Mammary epithelial cell (primary cell): Measurements from ENCODE around the gene PRKCI.

Experiments
- CTCF ChIP-seq, 2 donors: IDR thresholded peaks in 1 of 2; conservative IDR thresholded peaks in 1 of 2; 2 replicates each; pipeline ENCODE4 v1.5.1; 2011 to 2012; ENCODE audit warnings: inconsistent platforms in 2 of 2, low read length in 2 of 2, mild to moderate bottlenecking in 2 of 2, control low read depth in 1 of 2, low read depth in 1 of 2; ENCODE audit not compliant: insufficient read depth in 1 of 2; ENCODE audit errors: extremely low read depth in 1 of 2
- EZH2 ChIP-seq: IDR thresholded peaks from 2 replicates; pipeline ENCODE4 v1.6.1; 2012; ENCODE audit warnings: low read length, inconsistent platforms, borderline replicate concordance

DNA sequence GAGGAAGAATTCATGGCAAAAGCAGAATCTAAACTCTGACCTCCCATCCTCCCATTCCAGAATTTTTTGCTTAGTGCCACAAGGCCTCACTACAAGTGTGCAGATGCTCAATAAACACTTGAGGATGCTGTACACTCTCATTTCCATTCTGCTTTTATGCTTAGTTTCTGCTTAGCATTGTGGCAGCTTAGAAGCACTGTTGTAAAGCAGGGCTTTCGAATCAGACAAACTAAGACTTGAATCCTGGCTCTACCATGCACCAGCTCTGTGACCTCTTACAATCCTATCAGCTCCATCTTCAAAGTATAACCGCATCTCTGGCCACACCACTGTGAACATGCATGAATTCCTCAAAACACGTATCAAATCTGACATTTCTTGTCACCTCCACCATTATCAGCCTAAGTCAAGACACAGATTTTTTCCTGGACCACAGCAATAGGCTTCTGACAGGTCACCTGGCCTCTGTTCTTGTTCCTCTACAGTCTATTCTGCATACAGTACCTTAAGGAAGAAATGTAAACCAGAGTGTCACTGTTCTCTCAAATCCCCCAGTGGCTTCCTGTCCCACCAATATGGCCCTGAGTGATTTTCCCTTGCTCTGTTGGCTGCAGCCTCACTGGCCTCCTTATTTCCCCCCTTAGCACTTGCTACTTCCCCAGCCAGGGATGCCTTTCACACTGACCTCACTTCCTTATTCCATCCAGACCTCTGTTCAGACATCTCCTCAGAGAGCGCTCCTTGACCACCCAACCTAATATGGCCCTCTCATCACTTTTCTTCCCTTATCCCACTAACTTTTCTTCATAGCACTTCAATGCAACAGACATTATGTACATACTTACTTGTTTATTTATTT is 32.6 kb upstream of the PRKCI start:
- no peak for TF ChIP-seq CTCF (conservative IDR thresholded peaks at IDR 0.05 in 1 of 2, IDR thresholded peaks at IDR 0.05 in 1 of 2; ENCODE audit: extremely low read depth in 1 of 2, insufficient read depth in 1 of 2, low read depth in 1 of 2, low read length in 2 of 2)
- no peak for TF ChIP-seq EZH2
